K562 (cell line): ENCODE measurements around the gene CEBPE. TPM values are rescaled to one million over a fixed set of nuclear protein-coding genes. Genes with fewer than 3 reads are reported as not detected.

Experiments
- BCOR ChIP-seq: fragments of 450-650 bp; IDR thresholded peaks from 2 replicates; pipeline ENCODE4 v1.6.1; 2016
- CBX8 ChIP-seq: fragments of 200-600 bp; sonication (generic); IDR thresholded peaks from 2 replicates; pipeline ENCODE4 v1.6.1; 2012; ENCODE audit warnings: borderline replicate concordance, mixed run types, low read depth, mild to moderate bottlenecking, moderate library complexity, mixed read lengths, low read length, control low read depth, inconsistent platforms; ENCODE audit not compliant: poor library complexity, severe bottlenecking; ENCODE audit errors: extremely low read depth
- ELK3 ChIP-seq: fragments of 450-650 bp; formaldehyde crosslinking; IDR thresholded peaks from 2 replicates; pipeline ENCODE4 v1.4.0; 2020; ENCODE audit warnings: mild to moderate bottlenecking
- HDGF ChIP-seq: fragments of 450-650 bp; IDR thresholded peaks from 2 replicates; pipeline ENCODE4 v1.6.1; 2016
- KDM1A ChIP-seq, 2 experiments: fragments of 450-650 bp; IDR thresholded peaks; 2 replicates each; pipeline ENCODE4 v1.6.1; 2016; ENCODE audit warnings: mild to moderate bottlenecking in 2 of 2
- MYBL2 ChIP-seq, 2 experiments: fragments of 450-650 bp in 1 of 2; sonication (generic) in 1 of 2; formaldehyde crosslinking in 1 of 2; IDR thresholded peaks; 2 replicates each; pipeline versions ENCODE4 v1.6.1 to v1.8.1; 2017 to 2022; ENCODE audit warnings: borderline replicate concordance in 1 of 2, inconsistent platforms in 1 of 2, low read depth in 1 of 2, mild to moderate bottlenecking in 1 of 2, missing genetic modification reagents in 1 of 2, moderate library complexity in 1 of 2
- NR4A1 ChIP-seq, 2 experiments: fragments of 250-450 bp in 1 of 2; fragments of 450-650 bp in 1 of 2; sonication (Bioruptor Pico) in 1 of 2; IDR thresholded peaks; 2 replicates each; pipeline versions ENCODE4 v1.4.0 to v1.6.1; 2016 to 2020; ENCODE audit warnings: mild to moderate bottlenecking in 2 of 2, missing compliant biosample characterization in 1 of 2, missing genetic modification characterization in 1 of 2, moderate library complexity in 1 of 2
- PBX2 ChIP-seq, 2 experiments: IDR thresholded peaks in 1 of 2; conservative IDR thresholded peaks in 1 of 2; 2 replicates each; pipeline ENCODE4 v1.6.1; 2016; ENCODE audit warnings: low read depth in 2 of 2, mild to moderate bottlenecking in 1 of 2, missing compliant biosample characterization in 1 of 2, missing genetic modification characterization in 1 of 2, moderate library complexity in 1 of 2
- PHF8 ChIP-seq: fragments of 200-600 bp; sonication (generic); IDR thresholded peaks from 2 replicates; pipeline ENCODE4 v1.6.1; 2012; ENCODE audit warnings: mixed run types, mild to moderate bottlenecking, inconsistent platforms, low read length, moderate library complexity, borderline replicate concordance
- PKNOX1 ChIP-seq: fragments of 450-650 bp; IDR thresholded peaks from 2 replicates; pipeline ENCODE4 v1.6.1; 2016
- POLR3G ChIP-seq: IDR thresholded peaks from 2 replicates; pipeline ENCODE4 v1.6.1; 2011; ENCODE audit not compliant: insufficient read length, insufficient replicate concordance; ENCODE audit errors: extremely low read depth
- RB1 ChIP-seq: fragments of 450-650 bp; IDR thresholded peaks from 2 replicates; pipeline ENCODE4 v1.6.1; 2017; ENCODE audit warnings: low read depth, mild to moderate bottlenecking
- SIRT6 ChIP-seq: IDR thresholded peaks from one replicate; pipeline ENCODE4 v1.6.1; 2012; ENCODE audit warnings: low read depth, mild to moderate bottlenecking, control low read depth, inconsistent platforms, low read length, moderate library complexity
- SMAD2 ChIP-seq: fragments of 150-350 bp; IDR thresholded peaks from 2 replicates; pipeline ENCODE4 v1.6.1; 2014; ENCODE audit warnings: low read depth, mild to moderate bottlenecking, low read length
- SNRNP70 ChIP-seq: fragments of 200-400 bp; formaldehyde crosslinking; optimal IDR thresholded peaks from 2 replicates; pipeline ENCODE3; 2017; ENCODE audit warnings: low read depth, low read length
- SRSF1 ChIP-seq: fragments of 200-400 bp; formaldehyde crosslinking; IDR thresholded peaks from 2 replicates; pipeline ENCODE4 v1.6.1; 2017; ENCODE audit warnings: mild to moderate bottlenecking, low read depth, low read length, moderate library complexity
- STAT5A ChIP-seq: IDR thresholded peaks from 2 replicates; pipeline ENCODE4 v1.6.1; 2012; ENCODE audit warnings: low read length, inconsistent platforms, borderline replicate concordance
- TBL1XR1 ChIP-seq, 2 experiments: IDR thresholded peaks; 2 replicates each; pipeline ENCODE4 v1.6.1; 2012; ENCODE audit warnings: improper control_type of control experiment in 2 of 2, low read length in 2 of 2, mild to moderate bottlenecking in 1 of 2
- TRIM28 ChIP-seq: fragments of 450-650 bp; IDR thresholded peaks from 2 replicates; pipeline ENCODE4 v1.6.1; 2017
- ZNF165 ChIP-seq: fragments of 250-450 bp; sonication (Bioruptor Pico); IDR thresholded peaks from 2 replicates; pipeline ENCODE4 v1.4.0; 2020; ENCODE audit warnings: borderline replicate concordance
- ZNF280A ChIP-seq: fragments of 450-650 bp; IDR thresholded peaks from 2 replicates; pipeline ENCODE4 v1.6.1; 2018; ENCODE audit warnings: mild to moderate bottlenecking, low read depth; ENCODE audit not compliant: partially characterized antibody
- polyA plus RNA-seq, 8 experiments: library from polyadenylated mRNA; depleted of rRNA in 4 of 8; stranded (reverse) in 5 of 8; unstranded in 3 of 8; fragments of >200 nt; fragmentation: Nextera tagmentation in 2 of 8; fragmentation: Illumina TruSeq in 1 of 8; extraction: Ambion mirVana in 2 of 8; extraction: Trizol in 1 of 8; gene quantifications; 2 replicates each; pipeline versions ENCODE4 v1.2.1 to v1.2.3, GENCODE V29; 2011 to 2014; ENCODE audit warnings: inconsistent platforms in 1 of 8, missing spikeins in 1 of 8
- total RNA-seq, 7 experiments: library from RNA; depleted of rRNA in 6 of 7; stranded (reverse); fragments of >200 nt in 6 of 7; fragmentation: Illumina TruSeq in 2 of 7; extraction: Trizol in 2 of 7; gene quantifications; 2 replicates each; pipeline versions ENCODE4 v1.2.1 to v1.2.3, GENCODE V29; 2011 to 2021; ENCODE audit warnings: low replicate concordance in 1 of 7

Gene CEBPE
- total and polyA plus RNA-seq, 9 of the 15 experiments (the other 6 are each of a cell fraction or from before 2014, with no cell fraction given), result 0.09 to 0.15 (median 0.13) TPM; not detected in 6

GRCh38 chr14:23164250-23164649 lies 45.2 kb upstream of the CEBPE start (continued):
- TF ChIP-seq RB1 (0 out of 2 replicates have a peak, but pooled peaks have one; percentile 13), HDGF (no peak), TBL1XR1 (IDR thresholded peaks at IDR 0.05; ENCODE audit: low read length in 2 of 2) (peak in 1 of 2 experiments; percentile 49; a peak in 1 of 4 replicates), ZNF165 (CRISPR knock-in tag) (no peak), KDM1A (IDR thresholded peaks at IDR 0.05) (peak; percentile 28 to 40; a peak in 3 of 4 replicates), BCOR (no peak), SRSF1 (no peak), TRIM28 (no peak), POLR3G (no peak), PHF8 (no peak), ZNF280A (no peak), CBX8 (no peak), STAT5A (peak; percentile 46; the same call in 1 of the 2 replicates), SMAD2 (no peak), ELK3 (CRISPR knock-in tag) (no peak), SNRNP70 (no peak), MYBL2 (IDR thresholded peaks at IDR 0.05; ENCODE audit: low read depth) (no peak), MYBL2 (CRISPR knock-in tag; IDR thresholded peaks at IDR 0.05; ENCODE audit: borderline replicate concordance) (no peak), SIRT6 (no peak), NR4A1 (CRISPR knock-in tag; IDR thresholded peaks at IDR 0.05) (no peak), NR4A1 (tag; IDR thresholded peaks at IDR 0.05) (0 out of 2 replicates have a peak, but pooled peaks have one; percentile 60), PBX2 (CRISPR knock-in tag; IDR thresholded peaks at IDR 0.05; ENCODE audit: low read depth) (no peak), PBX2 (tag; conservative IDR thresholded peaks at IDR 0.05; ENCODE audit: low read depth) (no peak), PKNOX1 (peak; percentile 16; the same call in 1 of the 2 replicates)
